ENCODE measurements around the gene ANKK1.

ANKK1 gene, protein sequence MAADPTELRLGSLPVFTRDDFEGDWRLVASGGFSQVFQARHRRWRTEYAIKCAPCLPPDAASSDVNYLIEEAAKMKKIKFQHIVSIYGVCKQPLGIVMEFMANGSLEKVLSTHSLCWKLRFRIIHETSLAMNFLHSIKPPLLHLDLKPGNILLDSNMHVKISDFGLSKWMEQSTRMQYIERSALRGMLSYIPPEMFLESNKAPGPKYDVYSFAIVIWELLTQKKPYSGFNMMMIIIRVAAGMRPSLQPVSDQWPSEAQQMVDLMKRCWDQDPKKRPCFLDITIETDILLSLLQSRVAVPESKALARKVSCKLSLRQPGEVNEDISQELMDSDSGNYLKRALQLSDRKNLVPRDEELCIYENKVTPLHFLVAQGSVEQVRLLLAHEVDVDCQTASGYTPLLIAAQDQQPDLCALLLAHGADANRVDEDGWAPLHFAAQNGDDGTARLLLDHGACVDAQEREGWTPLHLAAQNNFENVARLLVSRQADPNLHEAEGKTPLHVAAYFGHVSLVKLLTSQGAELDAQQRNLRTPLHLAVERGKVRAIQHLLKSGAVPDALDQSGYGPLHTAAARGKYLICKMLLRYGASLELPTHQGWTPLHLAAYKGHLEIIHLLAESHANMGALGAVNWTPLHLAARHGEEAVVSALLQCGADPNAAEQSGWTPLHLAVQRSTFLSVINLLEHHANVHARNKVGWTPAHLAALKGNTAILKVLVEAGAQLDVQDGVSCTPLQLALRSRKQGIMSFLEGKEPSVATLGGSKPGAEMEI

DNA sequence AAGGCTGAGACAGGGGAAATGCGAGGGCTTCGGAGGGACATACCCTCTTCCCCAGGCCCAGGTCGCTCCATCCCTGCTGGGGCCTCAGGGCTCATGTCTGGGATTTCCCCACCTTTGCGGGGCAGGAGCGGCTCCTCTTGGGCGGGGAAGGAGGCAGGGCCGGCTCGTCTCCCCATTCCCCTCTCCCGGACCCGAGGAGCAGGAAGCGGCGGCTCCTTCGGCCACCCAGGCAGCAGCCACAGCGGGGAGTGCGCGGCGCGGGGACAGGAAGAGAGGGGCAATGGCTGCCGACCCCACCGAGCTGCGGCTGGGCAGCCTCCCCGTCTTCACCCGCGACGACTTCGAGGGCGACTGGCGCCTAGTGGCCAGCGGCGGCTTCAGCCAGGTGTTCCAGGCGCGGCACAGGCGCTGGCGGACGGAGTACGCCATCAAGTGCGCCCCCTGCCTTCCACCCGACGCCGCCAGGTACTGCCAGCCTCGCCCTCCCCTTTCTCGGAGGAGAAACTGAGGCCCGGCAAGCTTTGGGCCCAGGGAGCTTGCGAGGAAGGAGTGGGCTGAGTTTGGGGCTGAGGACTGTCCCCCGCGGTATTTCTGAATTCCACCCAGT, at the start of gene ANKK1:
Gene ANKK1, plus strand, starts transcription at position 175 of the 607 bp plus-strand sequence. Its CDS starts 106 bp downstream, at position 281.
- no peak for DNase-seq

DNA sequence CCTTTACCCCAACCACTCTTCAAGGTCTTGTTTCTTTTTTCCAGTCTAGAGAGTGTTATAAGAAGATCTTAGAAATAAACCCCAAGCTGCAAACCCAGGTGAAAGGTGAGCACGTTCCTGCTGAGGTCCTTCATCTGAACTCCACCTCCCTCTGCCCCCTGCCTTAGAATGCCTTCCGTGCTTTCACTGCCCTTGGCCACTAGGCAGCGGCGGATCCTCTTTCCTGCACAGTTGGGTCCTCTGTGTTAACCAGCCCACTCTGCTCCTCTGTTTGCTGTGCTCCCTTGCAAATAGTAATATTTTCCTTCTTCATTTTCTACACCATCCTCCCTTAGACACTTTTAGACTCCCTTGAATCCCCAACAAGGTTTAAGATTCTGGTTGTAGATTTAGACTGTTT, 48.8 kb upstream of the ANKK1 start:
- DNase-seq = no peak

DNA sequence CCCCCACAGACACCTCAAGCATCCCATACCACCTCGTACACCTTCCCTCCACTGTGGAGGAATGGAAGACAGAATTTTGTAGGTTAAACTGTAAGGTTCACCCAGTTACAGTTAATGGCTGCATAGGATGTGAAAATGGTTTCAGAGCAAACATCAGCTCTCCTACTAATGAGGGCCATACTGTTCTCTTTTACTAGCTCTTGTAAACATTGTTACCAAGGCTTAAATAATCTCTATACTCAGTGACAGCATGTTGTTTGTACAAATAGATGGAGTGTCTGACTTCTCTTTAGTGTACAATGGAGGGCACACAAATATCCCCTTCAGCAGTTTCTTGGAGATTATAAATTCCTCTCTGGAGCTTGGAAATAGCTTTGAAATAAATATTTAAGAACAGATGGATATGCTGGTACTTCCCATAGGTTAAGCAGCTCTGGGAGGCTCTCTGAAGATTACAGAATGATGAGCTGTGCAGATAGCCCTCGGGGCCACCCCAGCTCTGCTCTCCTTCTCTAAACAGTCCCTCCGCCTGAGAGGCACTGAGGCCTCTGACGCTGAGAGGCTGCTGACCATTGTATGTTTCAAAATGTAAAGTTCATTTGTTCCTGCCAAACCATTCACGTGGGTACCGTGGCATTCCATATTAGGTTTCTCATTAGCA, 47.5 kb upstream of the ANKK1 start:
- DNase-seq = no peak

- no peak for DNase-seq
Measured at GRCh38 chr11:113341388-113342165, 46.0 kb upstream of the ANKK1 start.

- DNase-seq = no peak
Measured at GRCh38 chr11:113345978-113346377, 41.6 kb upstream of the ANKK1 start.

GRCh38 chr11:113349528-113349927, 38.1 kb upstream of the ANKK1 start:
- no peak for DNase-seq

DNA sequence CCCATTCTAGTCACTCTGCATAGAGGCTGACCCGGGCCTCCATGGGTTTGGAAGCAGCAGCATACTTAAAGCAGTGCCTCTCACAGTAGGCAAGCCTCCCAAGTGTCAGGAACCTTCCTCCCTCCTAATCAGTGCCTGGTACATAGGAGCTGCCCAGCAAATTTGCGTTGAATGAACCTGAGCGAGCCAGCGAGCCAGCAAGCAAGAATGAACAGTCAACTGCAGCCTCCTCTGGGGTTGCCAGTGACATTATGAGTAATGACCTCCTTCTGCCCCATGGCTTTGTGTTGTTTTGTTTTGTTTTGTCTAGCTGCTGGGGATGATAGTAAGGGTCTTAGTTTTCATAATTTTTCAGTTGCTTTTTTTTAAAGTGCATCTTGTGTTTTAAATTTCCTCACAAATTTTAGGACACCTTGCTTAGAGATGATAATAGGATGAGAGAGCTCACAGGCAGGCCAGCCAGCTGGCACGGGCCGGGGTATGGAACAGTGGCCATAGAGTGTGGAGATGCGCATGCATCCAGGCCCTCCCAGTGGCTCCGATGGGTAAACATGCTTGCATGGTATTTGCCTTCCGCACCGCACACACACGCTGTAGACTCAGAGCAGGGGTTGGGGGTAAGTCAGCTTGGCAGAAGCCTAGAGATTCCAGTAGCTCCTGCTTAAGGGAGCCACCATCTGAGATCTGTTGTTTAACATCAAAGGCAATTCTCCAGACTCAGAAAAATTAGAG, 37.1 kb upstream of the ANKK1 start:
- no peak for DNase-seq

- DNase-seq = no peak
Measured at GRCh38 chr11:113351068-113351450, 36.5 kb upstream of the ANKK1 start.

DNA sequence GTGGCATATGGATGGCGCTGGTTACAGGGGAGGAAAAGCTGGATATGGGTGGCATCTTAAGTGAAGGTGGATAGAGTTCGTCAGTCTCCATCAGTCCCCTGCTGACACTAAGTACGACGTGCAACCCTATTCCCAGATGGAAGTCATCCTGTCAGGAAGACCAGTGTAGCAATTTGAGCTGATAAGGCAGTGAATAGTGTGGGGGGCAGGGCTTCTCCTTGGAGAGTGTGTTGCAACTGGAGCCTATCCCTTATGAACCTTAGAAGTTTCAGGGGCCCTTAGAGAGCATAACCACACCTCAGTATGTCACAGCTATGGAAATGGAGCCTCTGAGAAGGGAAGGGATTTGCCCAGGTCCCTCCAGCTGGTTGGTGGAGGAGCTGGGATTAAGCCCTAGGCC, 36.1 kb upstream of the ANKK1 start:
- DNase-seq = no peak

DNA sequence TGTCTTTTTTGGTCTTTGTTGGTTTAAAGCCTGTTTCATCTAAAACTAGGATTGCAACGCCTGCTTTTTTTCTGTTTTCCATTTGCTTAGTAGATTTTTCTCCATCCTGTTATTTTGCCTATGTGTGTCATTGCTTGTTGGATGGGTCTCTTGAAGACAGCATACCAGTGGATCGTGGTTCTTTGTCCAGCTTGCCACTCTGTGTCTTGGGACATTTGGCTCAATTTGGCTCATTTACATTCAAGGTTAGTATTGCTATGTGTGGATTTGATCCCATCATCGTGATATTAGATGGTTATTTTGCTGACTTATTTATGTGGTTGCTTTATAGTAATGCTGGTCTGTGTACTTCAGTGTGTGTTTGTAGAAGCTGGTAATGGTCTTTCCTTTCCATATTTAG, 31.4 kb upstream of the ANKK1 start:
- no peak for DNase-seq

DNA sequence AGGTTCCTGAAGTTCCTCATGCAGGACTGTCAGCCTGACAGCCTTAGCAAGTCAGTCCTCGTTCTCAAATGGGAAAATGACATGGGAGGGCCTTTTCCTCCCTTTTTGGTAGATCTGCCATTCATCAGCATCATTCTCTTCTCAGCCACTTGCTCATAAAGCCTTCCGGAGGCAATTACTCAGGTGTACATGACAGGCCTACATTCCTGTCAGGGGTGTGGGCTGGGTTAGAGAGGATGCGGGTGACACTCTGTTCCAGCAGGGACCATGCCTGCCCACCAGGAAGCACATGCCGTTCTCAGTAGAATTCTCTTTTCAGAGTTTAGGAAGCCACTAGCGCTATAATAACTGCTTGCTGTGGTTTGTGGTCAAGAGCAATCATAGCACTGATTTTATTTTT, 24.2 kb upstream of the ANKK1 start:
- DNase-seq = no peak

DNA sequence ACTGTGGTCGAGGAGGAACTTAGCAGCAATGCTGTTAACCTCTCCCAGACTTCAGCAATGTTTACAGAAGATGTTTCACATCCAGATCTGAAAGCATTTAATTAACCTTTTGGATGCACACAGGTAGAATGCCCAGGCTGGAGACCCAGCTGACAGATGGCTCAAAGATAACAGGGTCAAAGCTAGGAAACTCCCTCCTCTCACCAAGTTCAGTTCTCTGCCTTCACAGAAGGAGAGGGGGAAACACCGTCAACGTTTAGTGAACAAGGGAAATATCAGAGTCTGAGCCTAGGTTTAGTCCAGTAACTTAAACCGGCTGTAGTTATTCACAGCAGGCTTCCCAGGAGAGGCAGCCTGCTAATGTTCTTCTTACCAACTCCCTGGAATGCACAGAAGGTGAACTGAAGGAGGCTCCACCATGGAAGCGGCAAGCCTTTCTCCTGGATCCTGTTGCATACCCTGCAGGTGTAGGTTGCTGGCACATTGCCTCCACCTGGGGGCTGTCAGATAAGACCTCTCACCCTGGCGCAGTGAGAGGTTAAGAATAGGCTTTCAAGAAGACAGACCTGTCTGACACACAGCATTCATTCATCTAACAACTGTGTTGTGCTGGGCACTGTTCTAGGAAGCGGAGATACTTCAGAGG, 23.5 kb upstream of the ANKK1 start:
- DNase-seq = no peak

GRCh38 chr11:113365895-113366294, 21.7 kb upstream of the ANKK1 start:
- no peak for DNase-seq

GRCh38 chr11:113369411-113369810, 18.2 kb upstream of the ANKK1 start:
- DNase-seq = no peak

GRCh38 chr11:113370634-113371033, 16.9 kb upstream of the ANKK1 start:
- no peak for DNase-seq

- no peak for DNase-seq
Measured at GRCh38 chr11:113372309-113372708, 15.3 kb upstream of the ANKK1 start.

DNA sequence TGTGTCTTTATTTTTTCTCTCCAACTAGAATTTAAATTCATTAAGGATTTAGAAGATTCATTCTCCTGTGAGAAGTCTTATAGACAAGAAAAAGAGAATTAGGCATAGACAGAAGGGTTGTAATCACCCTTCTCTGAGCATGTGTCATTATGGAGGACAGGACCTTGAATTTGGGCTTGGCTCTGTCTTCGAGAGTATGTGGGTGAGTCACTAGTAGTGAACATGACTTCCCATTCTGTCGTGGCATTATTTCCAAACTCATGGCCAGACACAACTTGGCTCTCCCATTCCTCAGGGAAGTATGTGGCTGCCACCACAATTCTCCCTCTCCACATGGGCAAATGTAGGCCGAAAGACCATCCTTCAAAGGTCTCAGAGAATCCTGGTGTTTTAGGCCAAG, 14.3 kb upstream of the ANKK1 start:
- DNase-seq = no peak

- DNase-seq = no peak
Measured at GRCh38 chr11:113373981-113374560, 13.5 kb upstream of the ANKK1 start.

- DNase-seq = no peak
Measured at GRCh38 chr11:113375402-113375801, 12.2 kb upstream of the ANKK1 start.

DNA sequence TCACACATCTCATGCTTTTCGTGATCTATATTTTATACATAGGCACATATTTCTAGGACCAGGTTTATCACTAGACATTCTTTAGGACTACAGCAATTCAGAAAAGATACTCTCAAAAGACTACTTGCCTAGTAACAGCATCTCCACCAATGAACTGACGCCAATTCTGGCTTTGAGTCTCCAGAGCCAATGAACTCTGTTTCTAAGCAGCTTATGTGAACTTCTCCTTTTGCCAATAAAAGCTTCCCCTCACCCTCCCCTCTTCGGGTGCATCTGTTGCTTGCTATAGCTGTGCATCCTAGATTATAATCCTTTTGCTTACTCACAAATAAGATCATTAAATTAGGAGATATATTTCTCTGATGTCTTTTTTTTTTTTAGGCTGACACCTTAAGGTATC, 11.4 kb upstream of the ANKK1 start:
- peak; percentile 85 for DNase-seq

Data from DMS 273 treated with DMSO at 0.1 percent for 48 hours (cell line).